Body of pancreas (tissue), 4 donors: Measurements from ENCODE around the gene CACNA1G. TPM values are rescaled to one million over a fixed set of nuclear protein-coding genes. Genes with fewer than 3 reads are reported as not detected.

Source experiments
- ATAC-seq: fragments of 150-250 bp; one replicate; pipeline ENCODE4 v1.9.1; 2016
- DNase-seq, 4 donors: peaks; one replicate each; pipeline ENCODE4 v3.0.0-alpha.2; 2019
- H3K27ac ChIP-seq, 4 donors: fragments of 200-600 bp; sonication (generic); 1 replicate in 3 of 4; 2 replicates in 1 of 4; pipeline versions ENCODE4 v1.5.1 to v1.6.1; 2016 to 2019; ENCODE audit warnings: mild to moderate bottlenecking in 1 of 4, mixed read lengths in 1 of 4, moderate library complexity in 1 of 4
- H3K27me3 ChIP-seq, 2 donors: fragments of 200-600 bp; sonication (generic); one replicate each; pipeline ENCODE4 v1.6.0; 2016; ENCODE audit warnings: mild to moderate bottlenecking in 1 of 2
- H3K36me3 ChIP-seq, 2 donors: fragments of 200-600 bp; sonication (generic); replicated peaks in 1 of 2; 2 replicates each; pipeline ENCODE4 v1.5.1; 2016; ENCODE audit warnings: low read depth in 2 of 2; ENCODE audit not compliant: insufficient read depth in 1 of 2
- H3K4me1 ChIP-seq: fragments of 200-600 bp; sonication (generic); one replicate; pipeline ENCODE4 v1.6.0; 2016
- H3K4me3 ChIP-seq, 2 donors: fragments of 200-600 bp; sonication (generic); 1 replicate in 1 of 2; 2 replicates in 1 of 2; pipeline ENCODE4 v1.5.1; 2016 to 2019
- H3K9me3 ChIP-seq, 3 donors: fragments of 200-600 bp; sonication (generic); 1 replicate in 2 of 3; 2 replicates in 1 of 3; pipeline ENCODE4 v1.5.1; 2016
- POLR2A ChIP-seq, 3 donors: fragments of 450-650 bp; IDR thresholded peaks; one replicate each; pipeline ENCODE4 v1.6.1; 2016; ENCODE audit warnings: antibody characterized with exemption in 3 of 3, mild to moderate bottlenecking in 2 of 3
- WGBS, 2 donors: methylation state at CpG; one replicate each; pipeline ENCODE4 v1.1.5; 2017; 5-methylcytosine and 5-hydroxymethylcytosine counted together
- intact Hi-C: fragments of 100-400 bp; cut with DNase I; formaldehyde crosslinking; loops from one replicate; pipeline ENCODE4 v1.15.1; 2023
- total RNA-seq, 2 donors: library from RNA; depleted of rRNA; stranded (reverse); fragments of >200 nt; gene quantifications; one replicate each; pipeline ENCODE4 v1.1.0, GENCODE V29; 2016
- TF ChIP-seq, protein P1 (sequence below), 7 experiments: fragments of 450-650 bp in 4 of 7; fragments of 200-600 bp in 3 of 7; sonication (generic) in 3 of 7; IDR thresholded peaks; one replicate each; pipeline ENCODE4 v1.5.1; 2016 to 2019; ENCODE audit warnings: antibody characterized with exemption in 7 of 7

Gene CACNA1G
- total RNA-seq, 2 donors from 2014 or later, result 0.26 to 0.33 TPM

- H3K4me3 ChIP-seq, result no peak overlapping the region
- TF ChIP-seq, protein P1, sequence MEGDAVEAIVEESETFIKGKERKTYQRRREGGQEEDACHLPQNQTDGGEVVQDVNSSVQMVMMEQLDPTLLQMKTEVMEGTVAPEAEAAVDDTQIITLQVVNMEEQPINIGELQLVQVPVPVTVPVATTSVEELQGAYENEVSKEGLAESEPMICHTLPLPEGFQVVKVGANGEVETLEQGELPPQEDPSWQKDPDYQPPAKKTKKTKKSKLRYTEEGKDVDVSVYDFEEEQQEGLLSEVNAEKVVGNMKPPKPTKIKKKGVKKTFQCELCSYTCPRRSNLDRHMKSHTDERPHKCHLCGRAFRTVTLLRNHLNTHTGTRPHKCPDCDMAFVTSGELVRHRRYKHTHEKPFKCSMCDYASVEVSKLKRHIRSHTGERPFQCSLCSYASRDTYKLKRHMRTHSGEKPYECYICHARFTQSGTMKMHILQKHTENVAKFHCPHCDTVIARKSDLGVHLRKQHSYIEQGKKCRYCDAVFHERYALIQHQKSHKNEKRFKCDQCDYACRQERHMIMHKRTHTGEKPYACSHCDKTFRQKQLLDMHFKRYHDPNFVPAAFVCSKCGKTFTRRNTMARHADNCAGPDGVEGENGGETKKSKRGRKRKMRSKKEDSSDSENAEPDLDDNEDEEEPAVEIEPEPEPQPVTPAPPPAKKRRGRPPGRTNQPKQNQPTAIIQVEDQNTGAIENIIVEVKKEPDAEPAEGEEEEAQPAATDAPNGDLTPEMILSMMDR (IDR thresholded peaks at IDR 0.05), result no peak
- TF ChIP-seq POLR2A (IDR thresholded peaks at IDR 0.05), result no peak
- no peaks in the 10 kb centered on the region for H3K36me3 ChIP-seq
- H3K9me3 ChIP-seq, result no peaks in the 10 kb centered on the region
- intact Hi-C loops, result loop anchor here (5.0 to 10.0 kb wide), 2 partner anchors 32 to 125 kb away; no protein-coding TSS in a partner anchor
- H3K27me3 ChIP-seq, result no peaks in the 10 kb centered on the region
- no peak overlapping the region for H3K27ac ChIP-seq
- no peak for ATAC-seq
- 84 to 85% methylated on average over 19 to 24 of the region's 24 CpGs for WGBS, 2 donors
- H3K4me1 ChIP-seq, result peaks cover 3% of the 10 kb centered on the region
- DNase-seq, result no peak
Observed at GRCh38 chr17:50609380-50610074, 49.0 kb downstream of the CACNA1G start.

DNA sequence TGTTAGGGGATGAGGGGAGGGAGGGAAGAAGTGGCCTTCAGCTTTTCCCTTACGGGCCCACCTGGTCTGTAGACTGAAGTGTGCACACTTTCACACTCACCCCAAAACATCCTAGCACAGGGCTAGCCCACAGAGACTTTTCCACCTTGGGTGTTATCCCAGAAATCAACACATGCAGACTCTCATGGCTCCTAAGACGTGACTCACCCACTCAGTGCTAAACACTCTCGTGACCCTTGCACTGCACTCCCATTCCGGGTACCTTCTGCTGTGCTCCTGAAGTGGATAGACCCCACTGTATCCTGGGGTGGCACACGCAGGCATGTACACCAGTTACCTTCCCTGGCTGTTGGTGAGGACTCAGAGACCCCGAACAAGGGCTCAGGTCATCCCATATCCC, 51.1 kb downstream of the CACNA1G start:
- Histone ChIP-seq H3K4me3 (no peak overlapping the region), H3K36me3 (no peaks in the 10 kb centered on the region), H3K27ac (no peak overlapping the region), H3K27me3 (no peaks in the 10 kb centered on the region), H3K4me1 (no peaks in the 10 kb centered on the region), H3K9me3 (no peaks in the 10 kb centered on the region)
- intact Hi-C loops, result loop anchor here (5.0 to 10.0 kb wide), 2 partner anchors 34 to 127 kb away; no protein-coding TSS in a partner anchor
- TF ChIP-seq, protein P1 (IDR thresholded peaks at IDR 0.05), result no peak
- no peak for TF ChIP-seq POLR2A (IDR thresholded peaks at IDR 0.05)
- DNase-seq (no peak), ATAC-seq (no peak)
- WGBS, 2 donors, result 64 to 81% methylated on average over 2 to 6 of the region's 6 CpGs

DNA sequence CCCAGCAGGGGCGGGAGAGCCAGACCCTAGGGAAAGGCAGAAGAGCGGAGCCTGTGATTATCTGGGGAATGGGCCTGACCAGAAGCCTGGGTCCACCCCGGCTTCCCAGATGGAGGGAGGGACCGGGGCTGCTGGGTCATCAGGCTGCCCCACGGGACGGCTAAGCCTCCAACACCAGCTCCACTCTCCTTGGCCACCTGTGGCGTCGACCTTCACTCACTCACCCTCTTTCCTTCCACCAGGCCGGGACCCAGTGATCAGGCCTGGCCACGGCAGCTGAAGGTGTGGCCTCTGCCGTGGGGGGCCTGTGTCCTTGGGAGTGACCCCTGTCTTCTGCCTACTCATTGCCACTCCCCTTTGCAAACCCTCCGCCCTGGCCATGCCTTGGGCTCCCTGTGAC, 51.8 kb downstream of the CACNA1G start:
- 88 to 95% methylated on average over 6 to 12 of the region's 12 CpGs for WGBS, 2 donors
- TF ChIP-seq, protein P1 (IDR thresholded peaks at IDR 0.05), result no peak
- TF ChIP-seq POLR2A (IDR thresholded peaks at IDR 0.05), result no peak
- no peaks in the 10 kb centered on the region for H3K4me1 ChIP-seq
- no peak overlapping the region for H3K4me3 ChIP-seq
- no peak overlapping the region for H3K27ac ChIP-seq
- intact Hi-C loops, result loop anchor here (5.0 to 10.0 kb wide), 2 partner anchors 35 to 127 kb away; no protein-coding TSS in a partner anchor
- H3K9me3 ChIP-seq, result no peaks in the 10 kb centered on the region
- no peaks in the 10 kb centered on the region for H3K27me3 ChIP-seq
- no peaks in the 10 kb centered on the region for H3K36me3 ChIP-seq
- ATAC-seq (no peak), DNase-seq (no peak)

- no peak overlapping the region for H3K27ac ChIP-seq
- no peaks in the 10 kb centered on the region for H3K9me3 ChIP-seq
- TF ChIP-seq, protein P1 (IDR thresholded peaks at IDR 0.05), result no peak
- TF ChIP-seq POLR2A (IDR thresholded peaks at IDR 0.05), result no peak
- intact Hi-C loops, result loop anchor here (5.0 to 10.0 kb wide), 2 partner anchors 36 to 128 kb away; no protein-coding TSS in a partner anchor
- 70 to 73% methylated on average over 18 to 26 of the region's 26 CpGs for WGBS, 2 donors
- no peaks in the 10 kb centered on the region for H3K4me1 ChIP-seq
- DNase-seq, result no peak
- ATAC-seq, result no peak
- no peak overlapping the region for H3K4me3 ChIP-seq
- H3K36me3 ChIP-seq, result no peaks in the 10 kb centered on the region
- H3K27me3 ChIP-seq, result no peaks in the 10 kb centered on the region
Observed at GRCh38 chr17:50613007-50613992, 52.8 kb downstream of the CACNA1G start.
